ENCODE results near the gene MROH2B. TPM values are rescaled to one million over a fixed set of nuclear protein-coding genes. Genes with fewer than 3 reads are reported as not detected.

The MROH2B gene
- total and polyA plus RNA-seq, 2 donors (not counting 3 experiments of a cell fraction or from before 2014, with no cell fraction given): not detected

- BruUV-seq (replicated peaks): no TSS peak
- FAIRE-seq: no peak
Observed at GRCh38 chr5:41094871-41095270, 23.7 kb upstream of the MROH2B start.

More at GRCh38 chr5:41094871-41095270, 23.7 kb upstream of the MROH2B start:
- H4K20me1 ChIP-seq (replicated peaks; ENCODE audit: control insufficient read depth, extremely low read depth, insufficient read depth, low read length): no peaks in the 10 kb centered on the region
- dilution Hi-C loops (cut with MboI; ENCODE audit: extremely low pct_ligation_motif_present, low sequenced_read_pairs) (no loop called here), intact Hi-C loops (cut with micrococcal nuclease) (no loop called here)
- no peak overlapping the region for H2AFZ ChIP-seq (ENCODE audit: low read depth, low read length)
- no peak overlapping the region for H3K4me3 ChIP-seq (replicated peaks in 1 of 3; ENCODE audit: insufficient read depth in 1 of 3, low read depth in 1 of 3, low read length in 3 of 3)
- no peaks in the 10 kb centered on the region for H3K36me3 ChIP-seq (ENCODE audit: control insufficient read depth in 2 of 2, extremely low read depth in 1 of 2, insufficient read depth in 2 of 2, low read length in 2 of 2)
- ChIA-PET CTCF (interaction anchor here (0.5 kb wide), 1 partner anchor 961 kb away, joined by 3 read pairs; no protein-coding TSS in a partner anchor), POLR2A (no interaction called here)
- no peaks in the 10 kb centered on the region for H3K4me1 ChIP-seq (ENCODE audit: control insufficient read depth, extremely low read depth, insufficient read depth, low read length)
- TF ChIP-seq FOS (IDR thresholded peaks at IDR 0.05; ENCODE audit: borderline replicate concordance, insufficient read depth, low read length): no peak
- TF ChIP-seq JUN (IDR thresholded peaks at IDR 0.05; ENCODE audit: borderline replicate concordance, insufficient read depth, insufficient read length, low read depth): no peak
- TF ChIP-seq GATA2 (IDR thresholded peaks at IDR 0.05; ENCODE audit: insufficient read depth, insufficient read length, low read depth, low read length): no peak
- no peak for TF ChIP-seq MYC (IDR thresholded peaks at IDR 0.05; ENCODE audit: low read depth, low read length)
- no peak for TF ChIP-seq POLR2AphosphoS5 (IDR thresholded peaks at IDR 0.05; ENCODE audit: insufficient read depth, low read depth, low read length)
- no peak for TF ChIP-seq CTCF (IDR thresholded peaks at IDR 0.05; ENCODE audit: extremely low read depth in 1 of 2, insufficient read depth in 1 of 2, low read depth in 1 of 2, low read length in 2 of 2)
- TF ChIP-seq MAX (IDR thresholded peaks at IDR 0.05; ENCODE audit: insufficient read depth, insufficient read length): no peak
- TF ChIP-seq EZH2 (IDR thresholded peaks at IDR 0.05; ENCODE audit: borderline replicate concordance, low read depth, low read length, severe bottlenecking): no peak
- no peak for TF ChIP-seq POLR2A (IDR thresholded peaks at IDR 0.05; ENCODE audit: low read depth, low read length)
- no peak for DNase-seq (ENCODE audit: low read depth, low spot score)
- H3K27me3 ChIP-seq (ENCODE audit: control insufficient read depth in 2 of 2, insufficient read depth in 2 of 2, low read length in 2 of 2): no peaks in the 10 kb centered on the region
- no peaks in the 10 kb centered on the region for H3K9me1 ChIP-seq (replicated peaks; ENCODE audit: control insufficient read depth, extremely low read depth, insufficient read depth, low read length)
- no peak overlapping the region for H3K4me2 ChIP-seq (ENCODE audit: insufficient read depth, low read length)
- H3K79me2 ChIP-seq (ENCODE audit: control insufficient read depth, insufficient read depth, low read length): no peaks in the 10 kb centered on the region
- H3K9ac ChIP-seq (replicated peaks; ENCODE audit: extremely low read depth, insufficient read depth, low read length): no peak overlapping the region
- H3K27ac ChIP-seq (ENCODE audit: insufficient read depth, low read depth, low read length): no peak overlapping the region
- no peaks in the 10 kb centered on the region for H3K9me3 ChIP-seq (replicated peaks; ENCODE audit: control insufficient read depth, insufficient read depth, low read length)
